GM12878 (cell line): ENCODE measurements around the gene PRKCE. TPM values are rescaled to one million over a fixed set of nuclear protein-coding genes. Genes with fewer than 3 reads are reported as not detected.

Experiments
- ATAC-seq: fragments of 200-7000 bp; cut with Tn5 transposase; 3 replicates; pipeline ENCODE4 v1.9.1; 2020; ENCODE audit warnings: mild to moderate bottlenecking, moderate library complexity
- BruUV-seq: library from RNA; stranded (reverse); fragments of 400-500 nt; replicated peaks from 2 replicates; lab custom pipeline; 2021; lab: Mats Ljungman, UMichigan
- CTCF ChIA-PET: fragments of 300-600 bp; sonication (Branson Sonifier 250); formaldehyde crosslinking; extraction: SDS; loops from one replicate; lab custom pipeline; 2021; ENCODE audit warnings: inconsistent platforms; lab: Yijun Ruan, JAX
- POLR2A ChIA-PET: fragments of 350-600 bp; formaldehyde crosslinking; extraction: SDS; loops from one replicate; lab custom pipeline; 2021; ENCODE audit warnings: inconsistent platforms; lab: Charles Lee
- RAD21 ChIA-PET: fragments of 300-600 bp; sonication (Branson Sonifier 250); formaldehyde crosslinking; loops from one replicate; lab custom pipeline; 2023; ENCODE audit warnings: antibody characterized with exemption; ENCODE audit not compliant: unreplicated experiment; lab: Charles Lee
- SMC1A ChIA-PET: fragments of 300-600 bp; sonication (Branson Sonifier 250); formaldehyde crosslinking; loops from one replicate; lab custom pipeline; 2023; ENCODE audit not compliant: unreplicated experiment, uncharacterized antibody; lab: Charles Lee
- DNase-seq: peaks from one replicate; pipeline ENCODE4 v3.0.0-alpha.2; 2011; ENCODE audit warnings: low read depth, low spot score
- FAIRE-seq: peaks from 3 replicates; lab custom pipeline; 2011; peaks lifted over from hg19 to GRCh38; lab: Jason Lieb, UNC
- H2AFZ ChIP-seq: 2 replicates; pipeline ENCODE4 v1.6.0; 2011; ENCODE audit warnings: low read depth, low read length, control low read depth; ENCODE audit not compliant: control insufficient read depth
- H3K27ac ChIP-seq: 2 replicates; pipeline ENCODE4 v1.5.1; 2011; ENCODE audit warnings: control low read depth; ENCODE audit not compliant: control insufficient read depth, insufficient read depth
- H3K27me3 ChIP-seq, 2 experiments: replicated peaks in 1 of 2; 2 replicates each; pipeline versions ENCODE4 v1.6.0 to v1.6.1; 2011; ENCODE audit warnings: low read length in 1 of 2; ENCODE audit not compliant: control insufficient read depth in 2 of 2, insufficient read depth in 2 of 2
- H3K36me3 ChIP-seq, 2 experiments: 2 replicates each; pipeline ENCODE4 v1.5.1; 2011; ENCODE audit warnings: low read length in 1 of 2; ENCODE audit not compliant: control insufficient read depth in 2 of 2, insufficient read depth in 2 of 2
- H3K4me1 ChIP-seq: 2 replicates; pipeline ENCODE4 v1.6.1; 2011; ENCODE audit warnings: mild to moderate bottlenecking, low read length, moderate library complexity, mixed read lengths; ENCODE audit not compliant: control insufficient read depth, insufficient read depth
- H3K4me2 ChIP-seq: 2 replicates; pipeline ENCODE4 v1.6.0; 2011; ENCODE audit warnings: control low read depth; ENCODE audit not compliant: control insufficient read depth, insufficient read depth
- H3K4me3 ChIP-seq: fragments of 200-600 bp; sonication (generic); 2 replicates; pipeline ENCODE4 v1.5.1; 2016
- H3K79me2 ChIP-seq: 2 replicates; pipeline ENCODE4 v1.6.0; 2011; ENCODE audit warnings: low read length; ENCODE audit not compliant: control insufficient read depth, insufficient read depth
- H3K9ac ChIP-seq: 2 replicates; pipeline ENCODE4 v1.8.0; 2011; ENCODE audit warnings: low read length, control low read depth, mixed read lengths; ENCODE audit not compliant: control insufficient read depth, insufficient read depth
- H3K9me3 ChIP-seq: replicated peaks from 3 replicates; pipeline ENCODE4 v1.5.1; 2011; ENCODE audit warnings: mild to moderate bottlenecking, low read length; ENCODE audit not compliant: control insufficient read depth, insufficient read depth
- H4K20me1 ChIP-seq: 2 replicates; pipeline ENCODE4 v1.6.0; 2011; ENCODE audit not compliant: control insufficient read depth, insufficient read depth
- E2F8 ChIP-seq: fragments of 450-650 bp; IDR thresholded peaks from 2 replicates; pipeline ENCODE4 v1.6.1; 2018; ENCODE audit warnings: mild to moderate bottlenecking, low read depth, moderate library complexity; ENCODE audit not compliant: partially characterized antibody
- E4F1 ChIP-seq: fragments of 450-650 bp; IDR thresholded peaks from 2 replicates; pipeline ENCODE4 v1.6.1; 2018; ENCODE audit warnings: borderline replicate concordance, mild to moderate bottlenecking; ENCODE audit not compliant: partially characterized antibody
- ETV6 ChIP-seq, 2 experiments: fragments of 450-650 bp in 1 of 2; IDR thresholded peaks in 1 of 2; conservative IDR thresholded peaks in 1 of 2; 2 replicates each; pipeline ENCODE4 v1.6.1; 2014; ENCODE audit warnings: antibody characterized with exemption in 1 of 2, borderline replicate concordance in 1 of 2, low read depth in 1 of 2, mild to moderate bottlenecking in 1 of 2, moderate library complexity in 1 of 2
- HDAC2 ChIP-seq: fragments of 200-600 bp; sonication (generic); IDR thresholded peaks from 2 replicates; pipeline ENCODE4 v1.6.1; 2017
- HDGF ChIP-seq: fragments of 450-650 bp; IDR thresholded peaks from 2 replicates; pipeline ENCODE4 v1.6.1; 2016; ENCODE audit warnings: antibody characterized with exemption
- JUNB ChIP-seq: IDR thresholded peaks from 2 replicates; pipeline ENCODE4 v1.6.1; 2016; ENCODE audit warnings: antibody characterized with exemption, mild to moderate bottlenecking
- LARP7 ChIP-seq: fragments of 450-650 bp; IDR thresholded peaks from 2 replicates; pipeline ENCODE4 v1.6.1; 2017; ENCODE audit warnings: mild to moderate bottlenecking
- MEF2B ChIP-seq: fragments of 450-650 bp; IDR thresholded peaks from 2 replicates; pipeline ENCODE4 v1.6.1; 2018; ENCODE audit warnings: mild to moderate bottlenecking, moderate library complexity; ENCODE audit not compliant: partially characterized antibody, poor library complexity, severe bottlenecking
- NFIC ChIP-seq: IDR thresholded peaks from 2 replicates; pipeline ENCODE4 v1.6.1; 2012; ENCODE audit warnings: low read depth, mild to moderate bottlenecking, inconsistent platforms, low read length, moderate library complexity
- NFYB ChIP-seq: IDR thresholded peaks from 2 replicates; pipeline ENCODE4 v1.6.1; 2011; ENCODE audit warnings: low read depth, mild to moderate bottlenecking, low read length, improper control_type of control experiment, moderate library complexity; ENCODE audit not compliant: insufficient read depth
- PAX5 ChIP-seq: IDR thresholded peaks from 2 replicates; pipeline ENCODE4 v1.6.1; 2011; ENCODE audit warnings: low read depth, low read length, borderline replicate concordance
- RFX5 ChIP-seq: IDR thresholded peaks from 2 replicates; pipeline ENCODE4 v1.6.1; 2011; ENCODE audit warnings: low read depth, low read length, improper control_type of control experiment
- WGBS: methylation state at CpG from one replicate; pipeline ENCODE4 v1.1.6; 2016; ENCODE audit warnings: low lambda C conversion rate; ENCODE audit not compliant: insufficient replicate concordance, insufficient coverage; ENCODE audit errors: missing lambda C conversion rate; 5-methylcytosine and 5-hydroxymethylcytosine counted together
- in situ Hi-C: fragments of 300-500 bp; cut with MboI; formaldehyde crosslinking; loops from 9 replicates; pipeline ENCODE4 v1.14.3; 2018; ENCODE audit warnings: mixed read lengths
- intact Hi-C: fragments of 100-400 bp; cut with micrococcal nuclease; formaldehyde crosslinking; loops from one replicate; pipeline ENCODE4 v1.14.2; 2022; ENCODE audit not compliant: unreplicated experiment
- polyA plus RNA-seq, 11 experiments: library from polyadenylated mRNA; depleted of rRNA in 4 of 11; unstranded in 6 of 11; stranded (reverse) in 5 of 11; fragments of >200 nt; fragmentation: Nextera tagmentation in 4 of 11; fragmentation: Illumina TruSeq in 1 of 11; extraction: Ambion mirVana in 4 of 11; extraction: Trizol in 1 of 11; gene quantifications; 1 replicate in 1 of 11; 2 replicates in 10 of 11; pipeline versions ENCODE4 v1.2.1 to v1.2.3, GENCODE V29; 2011 to 2016; ENCODE audit warnings: inconsistent platforms in 2 of 11, missing spikeins in 2 of 11, low read depth in 1 of 11
- total RNA-seq, 4 experiments: library from RNA; depleted of rRNA in 3 of 4; stranded (reverse); fragments of >200 nt in 3 of 4; fragmentation: Illumina TruSeq in 1 of 4; extraction: Trizol in 1 of 4; gene quantifications; 2 replicates each; pipeline versions ENCODE4 v1.2.1 to v1.2.3, GENCODE V29; 2013 to 2021

PRKCE gene
- total and polyA plus RNA-seq, 10 of the 15 experiments (the other 5 are each of a cell fraction or from before 2014, with no cell fraction given): 2.6 to 28.2 (median 11.3) TPM

- FAIRE-seq (no peak), ATAC-seq (no peak), DNase-seq (no peak)
- ChIA-PET CTCF (no interaction called here), POLR2A (no interaction called here), RAD21 (no interaction called here), SMC1A (interaction anchor here (1.2 kb wide), 1 partner anchor 10 kb away, joined by 4 read pairs; no protein-coding TSS in a partner anchor)
- 56% methylated on average over 8 of the region's 8 CpGs for whole genome bisulfite sequencing
- Histone ChIP-seq H3K4me3 (no peak overlapping the region), H3K4me1 (no peaks in the 10 kb centered on the region), H4K20me1 (no peaks in the 10 kb centered on the region), H3K27ac (no peak overlapping the region), H2AFZ (no peak overlapping the region), H3K79me2 (no peaks in the 10 kb centered on the region), H3K9ac (no peak overlapping the region), H3K9me3 (no peaks in the 10 kb centered on the region), H3K36me3 (no peaks in the 10 kb centered on the region), H3K27me3 (no peaks in the 10 kb centered on the region), H3K4me2 (no peak overlapping the region)
- no peak for TF ChIP-seq NFYB
- in situ Hi-C loops: no loop called here
- intact Hi-C loops: no loop called here
- no TSS peak for BruUV-seq
Measured at GRCh38 chr2:46132996-46133395, 481.5 kb downstream of the PRKCE start.

- Histone ChIP-seq H3K4me3 (no peak overlapping the region), H3K27me3 (no peaks in the 10 kb centered on the region), H4K20me1 (no peaks in the 10 kb centered on the region), H2AFZ (no peak overlapping the region), H3K9ac (no peak overlapping the region), H3K9me3 (no peaks in the 10 kb centered on the region), H3K4me1 (no peaks in the 10 kb centered on the region), H3K36me3 (no peaks in the 10 kb centered on the region), H3K4me2 (no peak overlapping the region), H3K27ac (no peak overlapping the region), H3K79me2 (no peaks in the 10 kb centered on the region)
- intact Hi-C loops (no loop called here), in situ Hi-C loops (no loop called here)
- DNase-seq (no peak), ATAC-seq (no peak), FAIRE-seq (no peak)
- SMC1A ChIA-PET: interaction anchor here (1.2 kb wide), 1 partner anchor 8 kb away, joined by 4 read pairs; no protein-coding TSS in a partner anchor
- RAD21 ChIA-PET: interaction anchor here (1.2 kb wide), 1 partner anchor 54 kb away, joined by 3 read pairs; no protein-coding TSS in a partner anchor
- POLR2A ChIA-PET: no interaction called here
- BruUV-seq: no TSS peak
- CTCF ChIA-PET: interaction anchor here (1.1 kb wide), 1 partner anchor 184 kb away, joined by 3 read pairs; no protein-coding TSS in a partner anchor
- WGBS: 75% methylated on average over 8 of the region's 8 CpGs
- TF ChIP-seq HDAC2: no peak
- TF ChIP-seq HDGF: no peak
- no peak for TF ChIP-seq LARP7
- TF ChIP-seq MEF2B: no peak
- no peak for TF ChIP-seq E2F8
- TF ChIP-seq RFX5: no peak
- no peak for TF ChIP-seq ETV6 (conservative IDR thresholded peaks at IDR 0.05 in 1 of 2, IDR thresholded peaks at IDR 0.05 in 1 of 2; ENCODE audit: borderline replicate concordance in 1 of 2, low read depth in 1 of 2)
- TF ChIP-seq JUNB: no peak
- no peak for TF ChIP-seq NFIC
- TF ChIP-seq PAX5: no peak
- no peak for TF ChIP-seq E4F1
Measured at GRCh38 chr2:46134531-46135227, 483.2 kb downstream of the PRKCE start.
